ENCODE results near the gene RASSF5. TPM values are rescaled to one million over a fixed set of nuclear protein-coding genes. Genes with fewer than 3 reads are reported as not detected.
"Not testable (repeated sequence)": the region's sequence is repeated elsewhere in the genome, so short reads cannot be mapped to it uniquely, and the experiment has no call there.

Gene RASSF5
- total RNA-seq, 1 experiment from 2014 or later: 27.2 TPM

DNA sequence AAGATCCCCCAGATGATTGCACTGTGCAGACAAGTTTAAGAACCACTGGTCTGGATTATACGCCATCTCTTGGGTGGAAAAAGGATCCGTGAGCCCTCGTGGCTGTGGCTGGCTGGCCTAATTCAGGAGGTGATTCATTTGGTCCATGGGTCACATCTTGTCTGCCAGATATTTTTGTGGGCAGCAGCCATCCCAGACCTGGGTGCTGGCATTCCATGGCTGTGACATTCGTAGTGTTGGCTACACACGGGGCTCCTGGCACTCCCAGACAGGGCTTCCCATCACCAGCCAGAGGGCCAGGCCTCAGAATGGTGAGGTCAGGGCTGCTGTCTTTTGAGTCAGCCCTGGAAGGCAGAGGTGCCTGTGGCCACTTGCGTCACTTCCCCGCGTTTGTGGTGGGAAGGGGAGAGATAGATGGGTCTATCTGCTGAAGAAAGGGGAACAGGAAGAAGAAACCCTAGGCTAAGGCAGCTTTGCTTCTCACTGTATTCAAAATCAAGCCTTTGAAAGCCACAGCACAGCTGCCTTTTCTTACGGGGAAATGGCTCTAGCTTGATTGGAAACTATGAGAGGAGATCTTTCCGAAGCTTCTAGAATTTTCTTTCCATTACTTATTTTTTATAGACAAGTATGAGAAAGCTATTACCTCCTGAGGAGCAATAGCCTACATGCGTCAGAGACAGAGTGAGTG, 72.6 kb downstream of the RASSF5 start:
- Histone ChIP-seq H2AFZ (ENCODE audit: low read length) (no peak overlapping the region), H3K27ac (ENCODE audit: low read length) (peak overlapping the region; percentile 58), H4K20me1 (ENCODE audit: insufficient read depth, low read depth, low read length) (no peaks in the 10 kb centered on the region; the same call in 1 of the 2 replicates), H3K4me1 (ENCODE audit: low read length) (peaks cover 27% of the 10 kb centered on the region), H3K9me3 (ENCODE audit: low read length) (no peaks in the 10 kb centered on the region), H3K27me3 (ENCODE audit: low read length) (no peaks in the 10 kb centered on the region), H3K36me3 (ENCODE audit: insufficient read depth, low read length) (no peaks in the 10 kb centered on the region), H3K4me2 (ENCODE audit: low read depth, low read length, poor library complexity, severe bottlenecking) (peak overlapping the region; percentile 40), H3K9ac (ENCODE audit: low read length) (peak overlapping the region; percentile 51), H3K9me2 (replicated peaks; ENCODE audit: insufficient read depth, low read length) (no peaks in the 10 kb centered on the region), H3K79me2 (ENCODE audit: low read length) (peaks cover 39% of the 10 kb centered on the region), H3K4me3 (ENCODE audit: low read length) (peak overlapping the region; percentile 25; the same call in 1 of the 2 replicates)
- peak; percentile 78 for DNase-seq

DNA sequence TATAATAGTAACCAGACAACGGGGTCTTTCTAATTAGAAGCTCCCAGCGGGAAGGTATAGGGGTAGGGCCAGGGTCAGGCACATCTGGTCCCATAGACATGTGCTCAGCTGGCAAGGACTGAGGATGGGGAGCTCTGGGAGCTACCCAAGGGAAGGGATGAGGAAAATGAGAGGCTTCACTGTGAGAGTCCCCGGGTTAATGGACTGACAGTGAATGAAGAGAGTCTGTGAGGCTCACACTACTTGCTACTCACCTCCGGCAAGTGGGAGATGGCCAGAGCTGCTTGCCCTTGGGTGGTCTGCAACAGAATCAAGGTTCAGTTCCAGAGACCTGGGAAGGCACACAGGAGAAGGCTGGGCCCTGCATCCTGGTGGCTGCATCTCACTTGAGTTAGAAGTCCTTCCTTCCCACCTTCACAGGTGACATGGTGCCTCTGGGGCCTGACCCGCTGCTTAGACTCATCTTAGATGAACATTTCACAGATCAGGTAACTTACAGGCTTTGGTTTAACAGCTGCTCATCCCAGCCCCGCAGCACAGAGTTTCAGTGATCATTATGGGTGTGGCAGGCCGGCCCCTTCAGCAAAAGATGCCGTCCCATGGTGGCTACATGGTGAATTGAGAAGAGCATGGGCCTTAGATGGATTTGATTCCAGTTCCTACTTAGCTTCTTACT, 73.2 kb downstream of the RASSF5 start:
- Histone ChIP-seq H3K9ac (ENCODE audit: low read length) (peak overlapping the region; percentile 31; the same call in 1 of the 2 replicates), H3K4me3 (ENCODE audit: low read length) (no peak overlapping the region), H3K9me3 (ENCODE audit: low read length) (no peaks in the 10 kb centered on the region), H3K27ac (ENCODE audit: low read length) (peak overlapping the region; percentile 58), H3K4me2 (ENCODE audit: low read depth, low read length, poor library complexity, severe bottlenecking) (peak overlapping the region; percentile 40), H3K79me2 (ENCODE audit: low read length) (peaks cover 36% of the 10 kb centered on the region), H3K36me3 (ENCODE audit: insufficient read depth, low read length) (no peaks in the 10 kb centered on the region), H2AFZ (ENCODE audit: low read length) (no peak overlapping the region), H3K9me2 (replicated peaks; ENCODE audit: insufficient read depth, low read length) (no peaks in the 10 kb centered on the region), H3K27me3 (ENCODE audit: low read length) (no peaks in the 10 kb centered on the region), H4K20me1 (ENCODE audit: insufficient read depth, low read depth, low read length) (no peaks in the 10 kb centered on the region; the same call in 1 of the 2 replicates), H3K4me1 (ENCODE audit: low read length) (peaks cover 27% of the 10 kb centered on the region)
- no peak for DNase-seq

DNA sequence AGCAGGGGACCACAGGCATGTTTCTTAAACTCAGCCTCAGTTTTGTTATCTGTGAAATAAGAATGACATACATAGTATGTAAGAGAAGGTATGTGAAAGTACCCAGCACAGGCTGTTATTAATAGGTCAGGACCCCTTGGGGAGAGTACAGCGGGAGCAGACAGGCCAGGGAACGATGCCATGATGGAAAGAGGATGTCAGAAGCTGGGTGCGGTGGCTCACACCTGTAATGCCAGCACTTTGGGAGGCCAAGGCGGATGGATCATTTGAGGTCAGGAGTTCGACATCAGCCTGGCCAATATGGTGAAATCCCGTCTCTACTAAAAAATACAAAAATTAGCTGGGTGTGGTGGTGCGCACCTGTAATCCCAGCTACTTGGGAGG, 73.8 kb downstream of the RASSF5 start:
- peaks cover 32% of the 10 kb centered on the region for H3K79me2 ChIP-seq (ENCODE audit: low read length)
- H3K9me3 ChIP-seq (ENCODE audit: low read length); H3K27ac ChIP-seq (ENCODE audit: low read length); H3K27me3 ChIP-seq (ENCODE audit: low read length); H3K4me2 ChIP-seq (ENCODE audit: low read depth, low read length, poor library complexity, severe bottlenecking); H3K9me2 ChIP-seq (replicated peaks; ENCODE audit: insufficient read depth, low read length); H2AFZ ChIP-seq (ENCODE audit: low read length); H3K36me3 ChIP-seq (ENCODE audit: insufficient read depth, low read length); H3K4me3 ChIP-seq (ENCODE audit: low read length); DNase-seq; H4K20me1 ChIP-seq (ENCODE audit: insufficient read depth, low read depth, low read length); H3K9ac ChIP-seq (ENCODE audit: low read length): not testable (repeated sequence)
- H3K4me1 ChIP-seq (ENCODE audit: low read length): peaks cover 27% of the 10 kb centered on the region

DNA sequence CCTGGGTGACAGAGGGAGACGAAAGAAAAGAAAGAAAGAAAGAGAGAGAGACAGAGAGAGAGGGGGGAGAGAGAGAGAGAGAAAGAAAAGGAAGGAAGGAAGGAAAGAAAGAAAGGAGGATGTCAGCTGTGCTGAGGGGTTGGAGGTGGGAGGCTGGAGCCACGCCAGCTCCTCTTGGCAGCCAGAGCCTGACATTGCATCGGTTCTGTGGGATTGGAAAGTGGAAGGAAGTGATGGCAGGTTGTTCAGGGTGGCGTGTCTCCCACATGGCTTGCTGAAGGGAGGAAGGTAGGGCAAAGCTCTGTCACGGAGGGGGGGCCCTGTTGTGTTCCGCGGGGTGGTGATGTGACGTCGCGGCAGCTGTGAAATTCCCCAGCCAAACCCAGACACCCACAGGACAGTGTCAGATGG, 74.2 kb downstream of the RASSF5 start:
- H3K4me3 ChIP-seq (ENCODE audit: low read length): no peak overlapping the region
- no peaks in the 10 kb centered on the region for H3K36me3 ChIP-seq (ENCODE audit: insufficient read depth, low read length)

DNA sequence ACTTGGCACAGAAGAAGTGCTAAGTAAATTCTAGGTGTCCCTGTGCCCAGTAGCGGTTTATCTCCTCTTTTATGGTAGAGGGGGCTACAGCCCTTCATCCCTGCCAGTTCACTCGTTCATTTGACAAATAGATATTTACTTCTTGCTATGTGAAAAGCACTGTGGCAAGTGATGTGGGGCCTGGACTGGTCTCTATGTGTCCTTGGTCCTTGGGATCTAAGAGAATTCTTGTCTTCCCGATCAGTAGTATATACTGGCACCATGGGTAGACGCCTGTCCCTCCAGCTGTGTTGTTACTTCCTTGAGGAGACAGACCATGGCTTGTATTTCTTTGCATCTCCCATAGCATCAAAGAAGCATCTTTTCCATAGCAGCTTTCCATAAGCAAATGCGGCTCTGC, 75.2 kb downstream of the RASSF5 start:
- no peak overlapping the region for H3K4me2 ChIP-seq (ENCODE audit: low read depth, low read length, poor library complexity, severe bottlenecking)
- no peak overlapping the region for H2AFZ ChIP-seq (ENCODE audit: low read length)
- H3K27ac ChIP-seq (ENCODE audit: low read length): no peak overlapping the region
- no peaks in the 10 kb centered on the region for H3K36me3 ChIP-seq (ENCODE audit: insufficient read depth, low read length)
- no peak overlapping the region for H3K9ac ChIP-seq (ENCODE audit: low read length)
- peaks cover 27% of the 10 kb centered on the region for H3K4me1 ChIP-seq (ENCODE audit: low read length)
- DNase-seq: no peak
- no peaks in the 10 kb centered on the region for H3K27me3 ChIP-seq (ENCODE audit: low read length)
- no peaks in the 10 kb centered on the region for H3K9me2 ChIP-seq (replicated peaks; ENCODE audit: insufficient read depth, low read length)
- H4K20me1 ChIP-seq (ENCODE audit: insufficient read depth, low read depth, low read length): no peaks in the 10 kb centered on the region; the same call in 1 of the 2 replicates
- H3K4me3 ChIP-seq (ENCODE audit: low read length): no peak overlapping the region
- H3K9me3 ChIP-seq (ENCODE audit: low read length): no peaks in the 10 kb centered on the region
- peaks cover 25% of the 10 kb centered on the region for H3K79me2 ChIP-seq (ENCODE audit: low read length)

More for the DNA sequence above, 74.2 kb downstream of the RASSF5 start:
- no peak overlapping the region for H3K4me2 ChIP-seq (ENCODE audit: low read depth, low read length, poor library complexity, severe bottlenecking)
- no peaks in the 10 kb centered on the region for H3K27me3 ChIP-seq (ENCODE audit: low read length)
- no peaks in the 10 kb centered on the region for H3K9me2 ChIP-seq (replicated peaks; ENCODE audit: insufficient read depth, low read length)
- H3K4me1 ChIP-seq (ENCODE audit: low read length): peaks cover 27% of the 10 kb centered on the region
- H4K20me1 ChIP-seq (ENCODE audit: insufficient read depth, low read depth, low read length): no peaks in the 10 kb centered on the region; the same call in 1 of the 2 replicates
- no peak overlapping the region for H3K27ac ChIP-seq (ENCODE audit: low read length)
- H3K9me3 ChIP-seq (ENCODE audit: low read length): no peaks in the 10 kb centered on the region
- peaks cover 29% of the 10 kb centered on the region for H3K79me2 ChIP-seq (ENCODE audit: low read length)
- DNase-seq: no peak
- H2AFZ ChIP-seq (ENCODE audit: low read length): no peak overlapping the region
- H3K9ac ChIP-seq (ENCODE audit: low read length): no peak overlapping the region

DNA sequence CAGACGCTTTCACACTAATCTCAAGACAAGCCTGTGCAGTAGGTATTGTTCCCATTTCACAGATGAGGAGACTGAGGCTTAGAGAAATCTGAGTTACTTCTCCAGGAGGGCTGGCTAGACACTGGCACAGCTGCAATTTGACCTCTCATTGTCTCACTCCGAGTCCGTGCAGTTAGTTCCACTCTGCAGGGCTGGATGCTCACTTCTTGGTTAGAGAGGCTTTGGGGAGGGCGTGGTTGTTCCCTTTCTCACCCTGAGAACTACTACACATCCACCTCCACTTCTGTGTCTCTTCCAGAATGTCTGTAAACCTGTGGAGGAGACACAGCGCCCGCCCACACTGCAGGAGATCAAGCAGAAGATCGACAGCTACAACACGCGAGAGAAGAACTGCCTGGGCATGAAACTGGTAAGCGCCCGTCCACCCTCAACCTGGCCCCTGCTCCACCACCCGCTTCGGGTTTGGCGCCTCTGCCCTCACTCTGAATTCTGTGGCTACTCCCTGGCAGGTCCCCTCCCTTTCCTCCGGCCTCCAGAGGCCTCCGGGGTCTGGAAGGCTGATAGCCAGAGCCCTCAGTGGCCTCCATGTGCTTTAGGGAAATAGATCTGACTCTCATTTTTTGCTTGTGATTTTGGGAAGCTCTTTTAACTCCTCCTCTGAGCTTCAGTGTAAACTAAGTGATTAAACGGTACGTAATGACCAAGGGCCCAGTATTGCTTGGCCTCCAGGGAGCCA, 75.8 kb downstream of the RASSF5 start:
- no peak overlapping the region for H2AFZ ChIP-seq (ENCODE audit: low read length)
- DNase-seq: no peak
- H3K79me2 ChIP-seq (ENCODE audit: low read length): peaks cover 23% of the 10 kb centered on the region
- no peaks in the 10 kb centered on the region for H3K36me3 ChIP-seq (ENCODE audit: insufficient read depth, low read length)
- peaks cover 26% of the 10 kb centered on the region for H3K4me1 ChIP-seq (ENCODE audit: low read length)
- H3K9me2 ChIP-seq (replicated peaks; ENCODE audit: insufficient read depth, low read length): no peaks in the 10 kb centered on the region
- H3K27ac ChIP-seq (ENCODE audit: low read length): no peak overlapping the region
- no peaks in the 10 kb centered on the region for H4K20me1 ChIP-seq (ENCODE audit: insufficient read depth, low read depth, low read length)
- no peak overlapping the region for H3K9ac ChIP-seq (ENCODE audit: low read length)
- H3K9me3 ChIP-seq (ENCODE audit: low read length): no peaks in the 10 kb centered on the region
- H3K4me2 ChIP-seq (ENCODE audit: low read depth, low read length, poor library complexity, severe bottlenecking): no peak overlapping the region
- H3K4me3 ChIP-seq (ENCODE audit: low read length): no peak overlapping the region
- no peaks in the 10 kb centered on the region for H3K27me3 ChIP-seq (ENCODE audit: low read length)

DNA sequence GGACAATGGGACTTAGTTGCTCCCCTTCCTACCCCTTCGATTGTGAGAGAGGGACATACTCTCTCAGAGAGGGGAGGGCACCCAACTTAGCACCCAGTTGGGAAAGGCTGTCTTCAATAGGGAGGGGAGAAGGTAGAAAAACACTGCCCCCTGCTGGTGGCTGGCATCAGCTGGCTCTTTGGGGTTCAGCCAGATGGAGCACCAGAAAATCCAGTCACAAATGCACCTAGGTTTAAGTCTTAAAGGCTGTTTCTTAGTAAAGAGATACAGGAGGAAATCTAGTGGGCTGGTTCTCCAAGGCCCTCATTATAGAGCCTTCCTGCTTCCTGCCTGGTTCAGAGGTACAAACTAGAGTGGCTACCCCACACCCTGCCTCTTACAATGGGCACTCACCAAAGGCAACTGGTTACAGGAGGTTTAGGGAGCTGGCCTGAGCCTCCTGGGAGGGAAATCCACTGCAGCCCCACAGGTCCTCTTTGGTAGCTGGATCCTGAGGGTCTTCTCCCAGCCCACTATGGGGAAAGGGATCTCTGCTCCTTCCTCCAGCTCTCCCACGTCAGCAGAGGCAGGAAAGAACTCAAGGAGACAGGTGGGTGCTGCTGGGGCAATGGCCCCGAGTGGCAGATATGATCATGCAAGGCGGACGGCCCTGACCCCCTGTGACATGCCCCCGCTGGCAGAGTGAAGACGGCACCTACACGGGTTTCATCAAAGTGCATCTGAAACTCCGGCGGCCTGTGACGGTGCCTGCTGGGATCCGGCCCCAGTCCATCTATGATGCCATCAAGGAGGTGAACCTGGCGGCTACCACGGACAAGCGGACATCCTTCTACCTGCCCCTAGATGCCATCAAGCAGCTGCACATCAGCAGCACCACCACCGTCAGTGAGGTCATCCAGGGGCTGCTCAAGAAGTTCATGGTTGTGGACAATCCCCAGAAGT, 76.6 kb downstream of the RASSF5 start:
- 0 out of 2 replicates have a peak, but pooled peaks cover under 1% of the 10 kb centered on the region for H3K36me3 ChIP-seq (ENCODE audit: insufficient read depth, low read length)
- H3K9me3 ChIP-seq (ENCODE audit: low read length): no peaks in the 10 kb centered on the region
- peaks cover 18% of the 10 kb centered on the region for H3K4me1 ChIP-seq (ENCODE audit: low read length)
- peaks cover 17% of the 10 kb centered on the region for H3K79me2 ChIP-seq (ENCODE audit: low read length)
- H4K20me1 ChIP-seq (ENCODE audit: insufficient read depth, low read depth, low read length): no peaks in the 10 kb centered on the region
- no peak overlapping the region for H3K9ac ChIP-seq (ENCODE audit: low read length)
- H3K27ac ChIP-seq (ENCODE audit: low read length): no peak overlapping the region
- H2AFZ ChIP-seq (ENCODE audit: low read length): no peak overlapping the region
- no peak overlapping the region for H3K4me3 ChIP-seq (ENCODE audit: low read length)
- no peaks in the 10 kb centered on the region for H3K9me2 ChIP-seq (replicated peaks; ENCODE audit: insufficient read depth, low read length)
- no peaks in the 10 kb centered on the region for H3K27me3 ChIP-seq (ENCODE audit: low read length)
- H3K4me2 ChIP-seq (ENCODE audit: low read depth, low read length, poor library complexity, severe bottlenecking): no peak overlapping the region
- DNase-seq: peak; percentile 90
